PFSK-1 (cell line): ENCODE results near the gene NUP214.

Source experiments
- FOXP2 ChIP-seq: optimal IDR thresholded peaks from 2 replicates; pipeline ENCODE3; 2011; ENCODE audit warnings: borderline replicate concordance, control low read depth, inconsistent platforms; ENCODE audit not compliant: insufficient read depth; ENCODE audit errors: extremely low read length, extremely low read depth
- POLR2AphosphoS5 ChIP-seq: IDR thresholded peaks from 2 replicates; pipeline ENCODE4 v1.6.1; 2012; ENCODE audit warnings: low read depth, mild to moderate bottlenecking, control low read depth, low read length, moderate library complexity
- REST ChIP-seq, 2 experiments: IDR thresholded peaks; 2 replicates each; pipeline versions ENCODE4 v1.6.1 to v1.8.0; 2011 to 2012; ENCODE audit warnings: low read depth in 2 of 2, low read length in 2 of 2, control low read depth in 1 of 2, inconsistent platforms in 1 of 2, mild to moderate bottlenecking in 1 of 2, moderate library complexity in 1 of 2; ENCODE audit not compliant: insufficient read depth in 1 of 2
- SIN3A ChIP-seq: IDR thresholded peaks from 2 replicates; pipeline ENCODE4 v1.6.1; 2012; ENCODE audit warnings: mild to moderate bottlenecking, low read length, moderate library complexity, borderline replicate concordance; ENCODE audit not compliant: insufficient read depth
- TAF1 ChIP-seq: IDR thresholded peaks from 2 replicates; pipeline ENCODE4 v1.6.1; 2012; ENCODE audit warnings: low read length, control low read depth, borderline replicate concordance; ENCODE audit not compliant: insufficient read depth

Gene NUP214

DNA sequence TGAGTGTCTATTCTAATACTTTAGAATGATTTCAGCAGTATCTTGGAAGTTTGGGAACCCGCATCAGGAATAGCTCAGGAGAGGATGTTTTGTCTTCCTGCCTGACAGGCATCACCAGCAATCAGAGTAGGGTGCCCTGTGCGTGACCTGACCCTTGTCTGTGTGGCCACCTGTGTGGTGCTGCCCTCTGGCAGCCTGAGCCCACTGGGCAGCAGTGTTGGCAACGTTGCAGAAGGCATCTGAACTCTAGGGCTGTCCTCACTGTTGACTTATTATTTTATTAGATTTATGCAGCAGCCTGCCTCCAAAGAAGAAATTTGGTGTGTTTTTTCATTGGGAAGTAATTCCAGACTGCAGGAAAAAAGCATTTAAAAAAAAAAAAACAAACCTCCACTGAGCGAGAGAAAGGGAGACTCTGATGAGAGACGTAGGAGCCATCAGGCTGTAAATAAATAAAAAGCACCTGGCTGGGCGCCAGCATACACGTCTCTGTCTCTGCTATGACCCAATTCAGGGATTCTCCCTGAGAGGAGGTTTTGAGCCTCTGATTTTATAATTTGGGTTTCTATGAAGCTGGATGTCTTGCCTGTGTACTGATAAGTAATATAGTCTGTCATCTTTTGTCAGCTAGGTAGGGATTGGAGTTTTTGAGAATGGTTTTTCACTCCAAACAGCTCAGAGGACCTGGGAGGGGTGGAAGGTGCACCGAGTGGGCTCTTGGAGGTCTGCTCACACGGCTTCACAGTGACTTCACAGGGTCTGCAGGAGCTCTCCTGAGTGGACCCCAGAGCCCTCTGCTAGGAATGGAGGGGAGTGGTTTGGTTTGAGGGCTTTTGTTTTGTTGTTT lies 101.9 kb downstream of the NUP214 start:
- TF ChIP-seq SIN3A (no peak), POLR2AphosphoS5 (no peak), FOXP2 (no peak), TAF1 (no peak), REST (IDR thresholded peaks at IDR 0.05; ENCODE audit: insufficient read depth in 1 of 2, low read depth in 2 of 2, low read length in 2 of 2) (no peak)

- no peak for TF ChIP-seq REST (IDR thresholded peaks at IDR 0.05; ENCODE audit: insufficient read depth in 1 of 2, low read depth in 2 of 2, low read length in 2 of 2)
- TF ChIP-seq FOXP2: no peak
- TF ChIP-seq POLR2AphosphoS5: no peak
- TF ChIP-seq SIN3A: no peak
- TF ChIP-seq TAF1: no peak
Observed at GRCh38 chr9:131227959-131228460, 102.6 kb downstream of the NUP214 start.

DNA sequence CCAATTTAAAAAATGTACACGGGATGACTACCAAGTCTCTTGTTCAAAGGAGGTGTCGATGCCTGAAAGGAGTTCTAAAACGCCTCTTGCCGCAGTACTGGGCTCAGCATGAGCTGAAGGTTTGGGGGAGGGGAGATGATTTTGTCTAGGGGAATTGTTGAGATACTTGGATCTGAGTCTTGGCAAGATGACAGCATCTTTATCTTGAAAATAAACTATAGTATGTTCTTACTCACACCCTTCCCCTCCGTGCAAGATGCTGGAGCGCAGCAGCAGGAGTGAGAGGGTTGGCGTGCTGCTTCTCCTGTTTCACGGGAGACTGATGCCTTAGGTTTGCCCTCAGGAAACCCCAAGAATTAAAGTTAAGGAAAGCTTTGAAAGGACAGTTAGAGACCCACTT lies 103.6 kb downstream of the NUP214 start:
- TF ChIP-seq REST (IDR thresholded peaks at IDR 0.05; ENCODE audit: insufficient read depth in 1 of 2, low read depth in 2 of 2, low read length in 2 of 2): no peak
- no peak for TF ChIP-seq FOXP2
- TF ChIP-seq SIN3A: no peak
- no peak for TF ChIP-seq TAF1
- TF ChIP-seq POLR2AphosphoS5: no peak

DNA sequence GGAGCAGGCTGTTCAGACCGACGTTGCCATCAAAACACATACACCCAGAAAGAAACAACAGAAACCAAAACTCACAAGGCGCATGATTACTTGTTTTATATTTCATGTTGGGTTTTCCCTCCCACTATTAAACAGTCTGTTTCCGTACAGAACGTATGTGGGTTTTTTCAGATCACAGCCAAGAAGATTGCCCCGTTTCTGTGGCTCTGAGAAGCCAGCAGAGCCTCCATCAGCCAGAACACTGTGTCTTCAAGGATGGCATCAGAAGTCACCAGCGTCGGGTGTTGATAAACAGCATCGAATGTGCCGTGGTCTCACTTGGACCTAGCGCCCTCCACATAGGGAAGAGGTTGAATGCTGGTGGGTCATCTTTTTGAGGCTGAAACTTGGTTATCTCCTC lies 108.2 kb downstream of the NUP214 start:
- TF ChIP-seq TAF1 (no peak), FOXP2 (no peak), POLR2AphosphoS5 (no peak), SIN3A (no peak), REST (IDR thresholded peaks at IDR 0.05; ENCODE audit: insufficient read depth in 1 of 2, low read depth in 2 of 2, low read length in 2 of 2) (no peak)
